PFSK-1 (cell line): ENCODE data around the gene GHR.

Experiments
- POLR2AphosphoS5 ChIP-seq: IDR thresholded peaks from 2 replicates; pipeline ENCODE4 v1.6.1; 2012; ENCODE audit warnings: low read depth, mild to moderate bottlenecking, control low read depth, low read length, moderate library complexity
- SIN3A ChIP-seq: IDR thresholded peaks from 2 replicates; pipeline ENCODE4 v1.6.1; 2012; ENCODE audit warnings: mild to moderate bottlenecking, low read length, moderate library complexity, borderline replicate concordance; ENCODE audit not compliant: insufficient read depth
- TAF1 ChIP-seq: IDR thresholded peaks from 2 replicates; pipeline ENCODE4 v1.6.1; 2012; ENCODE audit warnings: low read length, control low read depth, borderline replicate concordance; ENCODE audit not compliant: insufficient read depth

- no peak for TF ChIP-seq POLR2AphosphoS5
- TF ChIP-seq TAF1: no peak
- TF ChIP-seq SIN3A: no peak
Measured at GRCh38 chr5:42642006-42642405, 218.8 kb downstream of the GHR start.
